ENCODE measurements around the gene ANKRD11. TPM values are rescaled to one million over a fixed set of nuclear protein-coding genes. Genes with fewer than 3 reads are reported as not detected.

ANKRD11 gene
- total RNA-seq, 1 experiment from 2014 or later, result 266 TPM

DNA sequence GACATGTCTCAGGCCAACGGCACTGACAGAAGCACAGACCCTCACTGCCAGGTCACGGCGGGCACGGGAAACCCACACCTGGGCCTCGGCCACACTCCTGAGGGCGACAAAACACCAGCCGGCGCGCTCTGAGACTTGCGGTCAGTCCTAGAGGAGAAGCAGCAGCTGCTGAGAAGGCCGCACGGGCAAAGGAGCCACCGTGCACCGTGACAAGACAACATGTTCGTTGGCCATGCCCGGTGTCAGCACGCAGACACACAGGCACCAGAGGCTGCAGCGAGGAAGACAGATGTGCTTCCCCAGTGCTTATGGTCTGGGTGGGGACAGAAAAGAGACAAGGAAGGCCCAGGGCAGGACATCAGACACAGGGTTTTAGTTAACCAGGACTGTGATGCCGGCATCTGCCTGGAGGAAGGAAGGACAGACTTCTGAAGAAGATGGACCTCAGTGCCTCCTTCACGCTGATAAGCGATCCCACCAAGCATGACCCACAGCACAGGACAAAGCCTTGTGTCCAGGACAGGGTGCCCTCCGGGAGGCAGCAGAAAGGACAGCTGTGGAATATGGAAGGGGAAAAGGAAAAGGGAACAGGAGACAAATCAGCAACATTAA lies 84.0 kb downstream of the ANKRD11 start (continued):
- TF ChIP-seq, protein P1, sequence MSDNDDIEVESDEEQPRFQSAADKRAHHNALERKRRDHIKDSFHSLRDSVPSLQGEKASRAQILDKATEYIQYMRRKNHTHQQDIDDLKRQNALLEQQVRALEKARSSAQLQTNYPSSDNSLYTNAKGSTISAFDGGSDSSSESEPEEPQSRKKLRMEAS (IDR thresholded peaks at IDR 0.05), result no peak
- TF ChIP-seq, protein P2, sequence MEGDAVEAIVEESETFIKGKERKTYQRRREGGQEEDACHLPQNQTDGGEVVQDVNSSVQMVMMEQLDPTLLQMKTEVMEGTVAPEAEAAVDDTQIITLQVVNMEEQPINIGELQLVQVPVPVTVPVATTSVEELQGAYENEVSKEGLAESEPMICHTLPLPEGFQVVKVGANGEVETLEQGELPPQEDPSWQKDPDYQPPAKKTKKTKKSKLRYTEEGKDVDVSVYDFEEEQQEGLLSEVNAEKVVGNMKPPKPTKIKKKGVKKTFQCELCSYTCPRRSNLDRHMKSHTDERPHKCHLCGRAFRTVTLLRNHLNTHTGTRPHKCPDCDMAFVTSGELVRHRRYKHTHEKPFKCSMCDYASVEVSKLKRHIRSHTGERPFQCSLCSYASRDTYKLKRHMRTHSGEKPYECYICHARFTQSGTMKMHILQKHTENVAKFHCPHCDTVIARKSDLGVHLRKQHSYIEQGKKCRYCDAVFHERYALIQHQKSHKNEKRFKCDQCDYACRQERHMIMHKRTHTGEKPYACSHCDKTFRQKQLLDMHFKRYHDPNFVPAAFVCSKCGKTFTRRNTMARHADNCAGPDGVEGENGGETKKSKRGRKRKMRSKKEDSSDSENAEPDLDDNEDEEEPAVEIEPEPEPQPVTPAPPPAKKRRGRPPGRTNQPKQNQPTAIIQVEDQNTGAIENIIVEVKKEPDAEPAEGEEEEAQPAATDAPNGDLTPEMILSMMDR (IDR thresholded peaks at IDR 0.05 in 2 of 3, conservative IDR thresholded peaks at IDR 0.05 in 1 of 3; ENCODE audit: borderline replicate concordance in 1 of 3, insufficient read depth in 1 of 3, low read depth in 2 of 3, low read length in 2 of 3), result no peak

DNA sequence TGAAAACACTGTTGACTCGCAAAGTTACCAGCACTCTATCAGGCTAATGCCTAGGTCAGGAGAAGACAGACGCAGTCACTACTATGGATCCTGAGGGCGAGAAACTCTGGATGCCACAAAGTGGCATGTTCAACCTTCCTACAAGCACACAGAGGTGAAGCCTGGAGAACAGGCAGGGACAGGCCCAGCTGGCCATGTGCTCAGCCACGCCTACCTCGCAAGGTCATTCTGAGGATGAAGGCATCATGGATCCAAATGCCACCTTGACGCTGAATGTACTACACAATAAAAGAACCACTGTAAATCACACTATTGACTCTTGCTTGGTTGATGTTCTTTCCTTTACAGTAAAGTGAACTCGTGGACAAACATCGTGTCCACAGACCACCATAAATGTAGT lies 85.8 kb downstream of the ANKRD11 start:
- CTCF ChIA-PET, result no interaction called here
- TF ChIP-seq, protein P1 (IDR thresholded peaks at IDR 0.05), result peak; percentile 56; the same call in 1 of the 2 replicates
- no peak for TF ChIP-seq YY1 (IDR thresholded peaks at IDR 0.05; ENCODE audit: extremely low read depth, insufficient replicate concordance, low read depth, low read length)
- Histone ChIP-seq H3K9me3 (ENCODE audit: control insufficient read depth in 1 of 2, insufficient read depth in 1 of 2, low read depth in 1 of 2, low read length in 2 of 2) (no peaks in the 10 kb centered on the region), H3K27me3 (ENCODE audit: insufficient read depth, low read length) (no peaks in the 10 kb centered on the region), H3K4me1 (ENCODE audit: control insufficient read depth in 1 of 2, insufficient read depth in 2 of 2, low read length in 2 of 2) (peaks cover 3 to 32% of the 10 kb centered on the region in 2 experiments; a peak in 3 of 4 replicates), H2AFZ (ENCODE audit: low read depth, low read length, poor library complexity, severe bottlenecking) (no peak overlapping the region), H4K20me1 (ENCODE audit: insufficient read depth) (peaks cover 46% of the 10 kb centered on the region; the same call in 1 of the 2 replicates), H3K79me2 (ENCODE audit: insufficient read depth, low read length) (peaks cover 94% of the 10 kb centered on the region), H3K4me2 (ENCODE audit: low read length) (0 out of 2 replicates have a peak overlapping the region, but pooled peaks have one; percentile 21), H3K27ac (ENCODE audit: low read depth, low read length) (no peak overlapping the region), H3K36me3 (ENCODE audit: control insufficient read depth in 1 of 2, insufficient read depth in 2 of 2, low read length in 2 of 2) (no peaks in the 10 kb centered on the region), H3K4me3 (replicated peaks in 1 of 2; ENCODE audit: low read depth in 1 of 2, low read length in 2 of 2) (no peak overlapping the region), H3K9me2 (ENCODE audit: insufficient read depth) (no peaks in the 10 kb centered on the region), H3K9ac (ENCODE audit: low read length) (no peak overlapping the region)
- POLR2A ChIA-PET, result no interaction called here
- DNase-seq (ENCODE audit: low read depth, low spot score) (no peak), ATAC-seq (no peak)
- intact Hi-C loops (cut with micrococcal nuclease), result no loop called here
- BruUV-seq (replicated peaks), result no TSS peak
- RAD21 ChIA-PET (ENCODE audit: low non-redundant PET in 1 of 2, low total read pairs in 2 of 2, uncharacterized antibody in 2 of 2, unreplicated experiment in 2 of 2), result interaction anchor here in 1 of 2 experiments (0.7 kb wide), 1 partner anchor 67 kb away, joined by 5 read pairs; no protein-coding TSS in a partner anchor

Data from HCT116 (cell line).